MM.1S (cell line): ENCODE measurements around the gene PLEKHH1.

Experiments used
- CTCF ChIP-seq: fragments of 300-600 bp; sonication (generic); IDR thresholded peaks from 2 replicates; pipeline ENCODE4 v1.5.1; 2016; ENCODE audit warnings: antibody characterized with exemption, low read length, mixed read lengths
- EZH2 ChIP-seq: fragments of 300-600 bp; sonication (generic); optimal IDR thresholded peaks from 2 replicates; pipeline ENCODE3; 2017; ENCODE audit warnings: low read depth, mild to moderate bottlenecking, antibody characterized with exemption, low read length, mixed read lengths
- EZH2phosphoT487 ChIP-seq: fragments of 300-600 bp; sonication (generic); IDR thresholded peaks from 2 replicates; pipeline ENCODE4 v1.6.1; 2018; ENCODE audit warnings: antibody characterized with exemption, low read length

DNA sequence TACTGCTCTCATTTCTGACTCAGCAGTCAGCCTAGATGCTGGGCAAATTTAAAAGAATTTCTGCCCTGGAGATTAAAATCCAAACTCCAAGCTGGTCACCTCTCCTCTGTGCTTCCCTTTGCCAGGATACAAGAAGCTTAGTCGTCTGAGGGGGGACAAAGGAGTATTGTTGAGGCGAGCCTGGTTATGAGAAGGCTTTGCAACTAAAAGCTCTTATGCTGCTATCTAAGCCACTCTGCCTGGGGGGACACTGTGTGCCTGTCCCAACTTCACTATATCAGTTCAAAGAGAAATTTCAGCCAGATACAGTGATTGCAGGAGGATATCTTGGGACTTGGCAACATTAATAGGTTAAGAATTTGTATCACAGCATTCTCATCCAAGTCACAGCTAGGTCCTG, 10.8 kb upstream of the PLEKHH1 start:
- TF ChIP-seq CTCF (no peak), EZH2 (no peak), EZH2phosphoT487 (no peak)
